H1 (cell line): ENCODE measurements around the gene JAG2. TPM values are rescaled to one million over a fixed set of nuclear protein-coding genes. Genes with fewer than 3 reads are reported as not detected.

Experiments
- CTCF ChIA-PET: fragments of 300-600 bp; sonication (Branson Sonifier 250); formaldehyde crosslinking; loops from one replicate; lab custom pipeline; 2021; ENCODE audit not compliant: partially characterized antibody; lab: Charles Lee
- POLR2A ChIA-PET: fragments of 300-600 bp; sonication (Branson Sonifier 250); formaldehyde crosslinking; loops from one replicate; lab custom pipeline; 2021; ENCODE audit warnings: inconsistent platforms; ENCODE audit not compliant: partially characterized antibody; lab: Charles Lee
- DNase-seq, 2 experiments: peaks; one replicate each; pipeline versions ENCODE4 v3.0.0 to v3.0.0-alpha.2; 2010 to 2022; ENCODE audit warnings: low spot score in 2 of 2, low read depth in 1 of 2, mixed read lengths in 1 of 2
- FAIRE-seq: peaks from 2 replicates; lab custom pipeline; 2011; peaks lifted over from hg19 to GRCh38; lab: Jason Lieb, UNC
- H2AFZ ChIP-seq: 2 replicates; pipeline ENCODE4 v1.8.1; 2012; ENCODE audit warnings: low read length, inconsistent platforms
- H2AK5ac ChIP-seq: 2 replicates; pipeline ENCODE4 v1.6.1; 2013; ENCODE audit warnings: low read depth, low read length
- H2BK120ac ChIP-seq: replicated peaks from 2 replicates; pipeline ENCODE3; 2013; ENCODE audit warnings: low read depth, low read length, inconsistent platforms
- H2BK12ac ChIP-seq: 2 replicates; pipeline ENCODE4 v1.6.1; 2013; ENCODE audit warnings: low read depth, low read length
- H2BK15ac ChIP-seq: 2 replicates; pipeline ENCODE4 v1.6.1; 2013; ENCODE audit warnings: low read length
- H2BK20ac ChIP-seq: 2 replicates; pipeline ENCODE4 v1.6.1; 2013; ENCODE audit warnings: low read length
- H2BK5ac ChIP-seq: 2 replicates; pipeline ENCODE4 v1.6.1; 2013; ENCODE audit warnings: low read depth, low read length
- H3K14ac ChIP-seq: 2 replicates; pipeline ENCODE4 v1.6.1; 2013; ENCODE audit warnings: inconsistent platforms; ENCODE audit not compliant: insufficient read length
- H3K18ac ChIP-seq: 2 replicates; pipeline ENCODE4 v1.6.1; 2013; ENCODE audit warnings: low read length; ENCODE audit errors: extremely low read depth
- H3K23ac ChIP-seq: 2 replicates; pipeline ENCODE4 v1.6.1; 2013; ENCODE audit warnings: inconsistent platforms; ENCODE audit not compliant: insufficient read length
- H3K23me2 ChIP-seq: 2 replicates; pipeline ENCODE4 v1.6.1; 2013; ENCODE audit warnings: low read depth, low read length
- H3K27ac ChIP-seq: 2 replicates; pipeline ENCODE4 v1.6.1; 2011; ENCODE audit warnings: low read depth, low read length, inconsistent platforms
- H3K27me3 ChIP-seq, 4 experiments: replicated peaks in 1 of 4; 1 replicate in 1 of 4; 2 replicates in 3 of 4; pipeline versions ENCODE4 v1.6.1 to v1.8.1; 2011 to 2013; ENCODE audit warnings: low read length in 3 of 4, mild to moderate bottlenecking in 3 of 4, inconsistent platforms in 2 of 4, mixed read lengths in 2 of 4, moderate library complexity in 1 of 4; ENCODE audit not compliant: control insufficient read depth in 3 of 4, insufficient read depth in 3 of 4; ENCODE audit errors: extremely low read depth in 1 of 4
- H3K36me3 ChIP-seq, 4 experiments: 2 replicates each; pipeline versions ENCODE4 v1.6.1 to v1.8.1; 2011 to 2013; ENCODE audit warnings: mild to moderate bottlenecking in 4 of 4, low read length in 3 of 4, moderate library complexity in 2 of 4, control low read depth in 1 of 4, inconsistent platforms in 1 of 4; ENCODE audit not compliant: insufficient read depth in 4 of 4, control insufficient read depth in 2 of 4
- H3K4ac ChIP-seq: replicated peaks from 2 replicates; pipeline ENCODE3; 2013; ENCODE audit warnings: low read length, low read depth, mixed read lengths, inconsistent platforms; ENCODE audit not compliant: insufficient read length
- H3K4me1 ChIP-seq, 4 experiments: replicated peaks in 1 of 4; 1 replicate in 1 of 4; 2 replicates in 3 of 4; pipeline versions ENCODE4 v1.6.1 to v1.8.1; 2011 to 2013; ENCODE audit warnings: low read length in 3 of 4, inconsistent platforms in 2 of 4, mixed read lengths in 1 of 4; ENCODE audit not compliant: insufficient read depth in 4 of 4, control insufficient read depth in 3 of 4
- H3K4me2 ChIP-seq, 2 experiments: 2 replicates each; pipeline versions ENCODE4 v1.6.1 to v1.8.1; 2011 to 2013; ENCODE audit warnings: low read depth in 2 of 2, low read length in 2 of 2, control low read depth in 1 of 2, inconsistent platforms in 1 of 2, mild to moderate bottlenecking in 1 of 2; ENCODE audit not compliant: insufficient read depth in 1 of 2
- H3K4me3 ChIP-seq, 4 experiments: fragments of 200-600, 300-600 bp in 1 of 4; sonication (generic), shearing (Covaris generic), sonication (Bioruptor Twin) in 1 of 4; 2 replicates each; pipeline versions ENCODE4 v1.5.1 to v1.8.1; 2011 to 2016; ENCODE audit warnings: low read length in 4 of 4, low read depth in 3 of 4, control low read depth in 2 of 4, inconsistent platforms in 2 of 4, mild to moderate bottlenecking in 2 of 4, mixed read lengths in 1 of 4, moderate library complexity in 1 of 4; ENCODE audit not compliant: insufficient read depth in 2 of 4; ENCODE audit errors: extremely low read depth in 1 of 4
- H3K56ac ChIP-seq: replicated peaks from 2 replicates; pipeline ENCODE3; 2013; ENCODE audit warnings: low read depth, mild to moderate bottlenecking, mixed read lengths, low read length, inconsistent platforms; ENCODE audit not compliant: insufficient read length
- H3K79me1 ChIP-seq: 2 replicates; pipeline ENCODE4 v1.6.1; 2013; ENCODE audit warnings: low read depth, low read length, control low read depth
- H3K79me2 ChIP-seq, 2 experiments: 2 replicates each; pipeline versions ENCODE4 v1.6.1 to v1.8.1; 2012 to 2013; ENCODE audit warnings: low read length in 2 of 2, mild to moderate bottlenecking in 2 of 2, inconsistent platforms in 1 of 2; ENCODE audit not compliant: insufficient read depth in 2 of 2, control insufficient read depth in 1 of 2
- H3K9ac ChIP-seq, 4 experiments: replicated peaks in 1 of 4; 1 replicate in 1 of 4; 2 replicates in 3 of 4; pipeline versions ENCODE4 v1.6.1 to v1.8.1; 2011 to 2013; ENCODE audit warnings: low read depth in 3 of 4, low read length in 3 of 4, control low read depth in 2 of 4, mild to moderate bottlenecking in 2 of 4, moderate library complexity in 2 of 4, inconsistent platforms in 1 of 4; ENCODE audit errors: extremely low read depth in 1 of 4
- H3K9me3 ChIP-seq, 2 experiments: 2 replicates each; pipeline versions ENCODE4 v1.6.1 to v1.8.1; 2012 to 2013; ENCODE audit warnings: mild to moderate bottlenecking in 2 of 2, moderate library complexity in 2 of 2, control low read depth in 1 of 2, inconsistent platforms in 1 of 2, low read depth in 1 of 2, low read length in 1 of 2, mixed read lengths in 1 of 2; ENCODE audit not compliant: insufficient read depth in 2 of 2
- H4K20me1 ChIP-seq, 2 experiments: replicated peaks in 1 of 2; 2 replicates each; pipeline versions ENCODE3 to v1.8.1; 2011 to 2013; ENCODE audit warnings: inconsistent platforms in 2 of 2, low read length in 2 of 2, mild to moderate bottlenecking in 1 of 2; ENCODE audit not compliant: insufficient read depth in 2 of 2, control insufficient read depth in 1 of 2
- H4K5ac ChIP-seq: 2 replicates; pipeline ENCODE4 v1.6.1; 2013; ENCODE audit warnings: low read length, low read depth, mixed read lengths, inconsistent platforms; ENCODE audit not compliant: insufficient read length
- H4K8ac ChIP-seq: 2 replicates; pipeline ENCODE4 v1.8.0; 2013; ENCODE audit warnings: mild to moderate bottlenecking, moderate library complexity, low read length, inconsistent platforms; ENCODE audit not compliant: insufficient read depth; ENCODE audit errors: extremely low read depth
- H4K91ac ChIP-seq: replicated peaks from 2 replicates; pipeline ENCODE3; 2013; ENCODE audit warnings: low read length, mixed read lengths, inconsistent platforms; ENCODE audit not compliant: insufficient read length
- WGBS, 2 experiments: shearing (Covaris generic) in 1 of 2; methylation state at CpG; one replicate each; pipeline versions ENCODE4 v1.1.6 to v1.1.7; 2013 to 2015; ENCODE audit warnings: low lambda C conversion rate in 2 of 2, mixed read lengths in 2 of 2, inconsistent platforms in 1 of 2, low coverage in 1 of 2, missing lambda C conversion rate in 1 of 2; ENCODE audit not compliant: insufficient replicate concordance in 2 of 2, insufficient coverage in 1 of 2, insufficient read length in 1 of 2; ENCODE audit errors: extremely low coverage in 1 of 2, missing lambda C conversion rate in 1 of 2; 5-methylcytosine and 5-hydroxymethylcytosine counted together
- polyA plus RNA-seq, 7 experiments: library from polyadenylated mRNA; depleted of rRNA in 3 of 7; stranded (reverse) in 5 of 7; unstranded in 2 of 7; fragments of >200 nt in 5 of 7; fragments of 200-250 nt in 2 of 7; gene quantifications; 1 replicate in 5 of 7; 2 replicates in 1 of 7; 4 replicates in 1 of 7; pipeline versions ENCODE4 v1.2.1 to v1.2.3, GENCODE V29; 2011 to 2013; ENCODE audit warnings: missing spikeins in 2 of 7, mixed read lengths in 2 of 7
- total RNA-seq: library from RNA; stranded (reverse); fragmentation: NEBNext Ultra II Directional; extraction: Animal tissue kit (Norgen Biotek cat#: 25700); gene quantifications from 2 replicates; pipeline ENCODE4 v1.2.1, GENCODE V29; 2021
- TF ChIP-seq, protein P1 (sequence below): IDR thresholded peaks from 2 replicates; pipeline ENCODE4 v1.6.1; 2012; ENCODE audit warnings: low read length, inconsistent platforms

The JAG2 gene
- total and polyA plus RNA-seq, 2 of the 8 experiments (the other 6 are each of a cell fraction or from before 2014, with no cell fraction given): 2.8 to 6.2 TPM

DNA sequence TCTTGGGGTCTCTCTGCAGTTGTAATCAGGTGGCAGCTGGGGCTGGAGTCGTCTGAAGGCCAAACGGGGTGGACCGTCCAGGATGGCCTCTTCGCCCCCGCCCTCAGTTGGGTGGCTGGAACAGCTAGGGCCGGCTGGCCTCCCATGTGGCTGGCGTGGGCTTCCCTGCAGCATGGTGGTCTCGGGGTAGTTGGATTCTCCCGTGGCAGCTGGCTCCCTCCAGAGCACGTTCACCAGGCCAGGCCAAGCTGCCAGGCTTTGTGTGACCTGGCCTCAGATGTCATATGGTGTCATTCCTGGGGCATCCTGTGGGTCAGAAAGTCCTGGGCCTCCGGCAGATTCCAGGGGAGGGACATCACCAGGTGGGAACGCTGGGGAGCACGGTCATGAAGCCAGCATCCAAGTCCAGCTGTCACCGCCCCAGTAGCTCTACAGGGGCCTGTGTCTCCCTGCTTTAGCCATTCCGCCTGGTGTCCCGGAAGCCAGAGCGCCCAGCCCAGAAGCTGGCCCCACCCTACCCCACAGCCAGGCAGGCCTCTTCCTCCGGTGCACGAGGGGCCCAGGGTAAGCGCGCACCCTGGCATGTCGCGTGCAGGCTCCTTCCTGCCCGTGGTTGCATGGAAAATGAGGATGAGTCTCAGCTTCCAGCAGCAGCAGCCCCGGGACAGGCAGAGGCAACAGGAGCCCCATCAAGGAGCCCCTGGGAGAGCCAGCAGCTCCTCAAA lies 13.9 kb upstream of the JAG2 start:
- WGBS, 2 experiments: 85% methylated on average over 25 of the region's 25 CpGs; no CpG with 5 or more reads in 1 of the 2 experiments
- H2BK15ac ChIP-seq: no peak overlapping the region
- H3K79me2 ChIP-seq: no peaks in the 10 kb centered on the region
- H3K23me2 ChIP-seq: peaks cover 8% of the 10 kb centered on the region; the same call in 1 of the 2 replicates
- no peak overlapping the region for H2BK120ac ChIP-seq
- H3K36me3 ChIP-seq: no peaks in the 10 kb centered on the region
- no peak overlapping the region for H2BK5ac ChIP-seq
- no peak overlapping the region for H2BK12ac ChIP-seq
- peaks cover 5% of the 10 kb centered on the region in 2 experiments for H4K20me1 ChIP-seq
- H3K9ac ChIP-seq: no peak overlapping the region
- H2AK5ac ChIP-seq: no peak overlapping the region
- no peak for DNase-seq
- POLR2A ChIA-PET: interaction anchor here (1.0 to 1.2 kb wide), 2 partner anchors 13 to 35 kb away, joined by 3 to 4 read pairs; partner anchors contain the start of gene JAG2
- CTCF ChIA-PET: interaction anchor here (1.0 to 2.7 kb wide), 13 partner anchors 10 to 207 kb away, joined by 3 to 27 read pairs (median 3); partner anchors contain the start of genes BTBD6 and JAG2
- H3K27me3 ChIP-seq: peaks cover 0 to 10% (median 8%) of the 10 kb centered on the region in 4 experiments; a peak in 4 of 7 replicates
- H4K91ac ChIP-seq: no peak overlapping the region
- no peak overlapping the region for H3K23ac ChIP-seq
- no peak overlapping the region for H3K14ac ChIP-seq
- H2BK20ac ChIP-seq: no peak overlapping the region
- no peak overlapping the region for H4K8ac ChIP-seq
- H3K18ac ChIP-seq: no peak overlapping the region
- H3K27ac ChIP-seq: no peak overlapping the region
- H3K79me1 ChIP-seq: no peaks in the 10 kb centered on the region; the same call in 1 of the 2 replicates
- H3K4me3 ChIP-seq: no peak overlapping the region
- no peak overlapping the region for H3K56ac ChIP-seq
- H3K4me2 ChIP-seq: no peak overlapping the region
- H4K5ac ChIP-seq: no peak overlapping the region
- no peak overlapping the region for H3K4ac ChIP-seq
- no peaks in the 10 kb centered on the region for H3K9me3 ChIP-seq
- no peak for FAIRE-seq
- peaks cover 0 to 10% (median 1%) of the 10 kb centered on the region in 4 experiments; a peak in 1 of 7 replicates for H3K4me1 ChIP-seq
- TF ChIP-seq, protein P1, sequence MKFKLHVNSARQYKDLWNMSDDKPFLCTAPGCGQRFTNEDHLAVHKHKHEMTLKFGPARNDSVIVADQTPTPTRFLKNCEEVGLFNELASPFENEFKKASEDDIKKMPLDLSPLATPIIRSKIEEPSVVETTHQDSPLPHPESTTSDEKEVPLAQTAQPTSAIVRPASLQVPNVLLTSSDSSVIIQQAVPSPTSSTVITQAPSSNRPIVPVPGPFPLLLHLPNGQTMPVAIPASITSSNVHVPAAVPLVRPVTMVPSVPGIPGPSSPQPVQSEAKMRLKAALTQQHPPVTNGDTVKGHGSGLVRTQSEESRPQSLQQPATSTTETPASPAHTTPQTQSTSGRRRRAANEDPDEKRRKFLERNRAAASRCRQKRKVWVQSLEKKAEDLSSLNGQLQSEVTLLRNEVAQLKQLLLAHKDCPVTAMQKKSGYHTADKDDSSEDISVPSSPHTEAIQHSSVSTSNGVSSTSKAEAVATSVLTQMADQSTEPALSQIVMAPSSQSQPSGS: no peak
- H2AFZ ChIP-seq: no peak overlapping the region
